Stimulated activated CD8-positive, alpha-beta memory T cell treated with anti-CD3 and anti-CD28 coated beads, Interleukin-4, amount 100 ng/mL, for 1 hour (primary cell): Measurements from ENCODE around the gene OXA1L.
"Not testable (repeated sequence)": the region's sequence is repeated elsewhere in the genome, so short reads cannot be mapped to it uniquely, and the experiment has no call there.

Experiments used
- DNase-seq, 2 donors: peaks; one replicate each; pipeline ENCODE4 v3.0.0-alpha.2; 2020; ENCODE audit warnings: low read depth in 2 of 2, low spot score in 1 of 2

OXA1L gene

DNA sequence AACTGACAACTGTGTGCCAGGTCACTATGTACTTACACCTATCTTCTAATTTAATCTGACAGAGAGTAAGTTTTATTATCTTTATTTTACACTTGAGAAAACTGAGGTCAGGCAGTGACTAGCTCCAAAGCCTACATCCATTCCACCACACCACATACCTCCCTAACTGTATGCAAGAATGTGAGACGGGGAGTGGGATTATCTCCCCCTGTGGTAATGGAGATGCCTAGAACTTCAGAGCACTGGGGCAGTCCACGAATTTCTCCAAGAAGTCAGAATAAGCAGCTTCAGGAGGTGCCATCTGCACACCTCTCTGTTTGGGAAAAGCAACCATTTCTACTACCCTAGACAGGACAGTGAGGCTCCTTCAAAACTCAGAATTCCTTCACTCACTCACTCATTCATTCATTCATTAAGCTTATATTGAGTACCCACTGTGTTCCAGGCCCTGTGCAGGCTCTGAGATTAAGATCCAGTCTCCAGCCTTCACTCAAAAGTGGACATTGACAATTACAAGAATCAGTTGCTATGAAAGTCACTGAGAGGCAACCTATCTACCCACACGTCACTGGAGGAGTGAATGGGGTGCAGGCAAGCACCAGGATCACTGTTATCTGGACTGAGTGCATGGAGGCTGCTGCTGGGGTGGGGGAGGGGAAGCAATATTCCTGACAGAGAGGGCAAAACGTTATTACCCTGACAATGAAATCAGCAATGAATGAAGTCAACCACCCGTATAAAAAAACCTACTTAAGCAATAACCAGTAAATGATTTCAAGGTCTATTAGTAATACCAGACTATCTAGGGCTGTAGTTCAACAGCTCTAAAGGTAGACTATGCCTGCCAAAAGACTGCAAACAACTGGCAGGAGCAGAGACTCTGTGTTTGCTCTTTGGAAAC lies 30.8 kb downstream of the OXA1L start:
- DNase-seq, result no peak

DNA sequence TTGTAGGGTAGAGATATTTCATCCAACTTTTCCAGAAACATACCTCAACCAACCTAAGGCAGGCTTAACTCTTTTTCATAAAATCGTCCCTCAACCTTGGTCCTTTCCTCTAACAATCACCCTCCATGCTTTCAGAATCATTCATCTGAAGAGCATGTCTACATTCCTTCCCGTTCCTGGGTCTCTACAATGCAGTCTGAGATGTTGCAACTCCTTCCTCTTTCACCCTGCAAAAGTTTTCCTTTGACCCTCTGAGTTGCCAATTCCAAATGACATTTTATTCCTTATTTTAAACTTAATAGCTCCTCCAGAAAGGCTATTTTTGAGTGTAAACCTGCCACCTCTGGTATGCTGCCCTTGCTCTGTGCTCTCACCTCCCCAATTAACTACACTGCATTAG lies 32.0 kb downstream of the OXA1L start:
- DNase-seq, result no peak

DNA sequence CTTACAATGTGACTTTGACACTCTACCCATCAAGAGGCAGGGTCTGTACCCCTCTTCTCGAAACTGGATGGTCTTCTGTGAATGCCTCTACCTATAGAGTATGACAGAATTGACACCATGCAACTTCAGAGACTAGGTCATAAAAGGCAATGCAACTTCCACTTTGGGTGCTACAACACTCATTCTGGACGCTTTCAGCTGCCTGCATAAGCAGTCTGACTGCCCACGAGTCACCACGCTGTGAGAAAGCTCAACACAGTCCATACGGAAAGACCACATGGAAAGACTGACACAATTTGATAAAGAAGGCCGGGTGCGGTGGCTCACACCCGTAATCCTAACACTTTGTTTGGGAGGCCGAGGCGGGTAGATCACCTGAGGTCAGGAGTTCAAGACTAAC lies 33.9 kb downstream of the OXA1L start:
- DNase-seq, result no peak

DNA sequence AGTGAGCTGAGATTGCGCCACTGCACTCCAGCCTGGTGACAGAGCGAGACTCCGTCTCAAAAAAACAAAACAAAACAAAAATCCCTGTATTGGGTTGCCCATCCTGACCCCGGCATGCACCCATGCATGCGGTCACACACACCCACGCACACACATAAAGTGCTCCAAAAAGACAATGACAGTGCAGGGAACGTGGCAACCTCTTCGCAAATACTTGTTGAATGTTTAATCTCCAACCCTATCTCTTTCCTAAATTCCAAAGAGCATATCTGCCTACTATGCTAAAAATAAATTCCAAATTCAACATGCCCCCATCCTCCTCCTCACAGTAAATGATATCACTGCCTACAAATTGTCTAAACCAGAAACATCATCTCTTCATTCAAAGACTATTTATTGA lies 35.2 kb downstream of the OXA1L start:
- DNase-seq, result no peak

DNA sequence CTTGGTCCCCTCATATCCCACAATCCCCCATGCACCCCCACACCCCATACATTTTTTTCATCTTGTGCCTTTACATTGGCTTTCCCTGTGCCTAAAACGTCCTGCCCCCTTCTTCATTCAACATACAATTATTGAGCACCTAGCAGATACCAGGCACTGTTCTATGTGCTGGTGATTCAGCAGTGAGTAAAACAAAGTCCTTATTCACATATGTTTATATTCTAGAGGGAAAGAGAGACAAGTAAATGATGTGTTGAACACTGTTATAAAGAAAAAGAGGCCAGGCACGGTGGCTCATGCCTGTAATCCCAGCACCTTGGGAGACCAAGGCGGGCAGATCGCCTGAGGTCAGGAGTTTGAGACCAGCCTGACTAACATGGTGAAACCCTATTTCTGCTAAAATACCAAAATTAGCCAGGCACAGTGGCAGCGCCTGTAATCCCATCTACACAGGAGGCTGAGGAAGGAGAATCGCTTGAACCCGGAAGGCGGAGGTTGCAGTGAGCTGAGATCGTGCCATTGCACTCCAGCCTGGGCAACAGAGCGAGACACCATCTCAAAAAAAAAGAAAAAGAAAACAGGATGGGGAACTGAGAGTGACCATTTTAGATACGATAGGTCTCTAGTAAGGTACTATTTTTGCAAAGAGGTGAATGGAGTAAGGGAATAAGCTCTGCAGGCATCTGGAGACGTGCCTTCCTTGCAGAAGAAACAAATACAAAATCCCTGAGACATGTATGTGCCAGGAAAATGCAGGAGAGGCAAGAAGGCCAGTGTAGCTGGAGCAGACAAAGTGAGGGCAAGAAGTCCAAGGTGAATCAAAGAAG lies 36.6 kb downstream of the OXA1L start:
- DNase-seq, result no peak

DNA sequence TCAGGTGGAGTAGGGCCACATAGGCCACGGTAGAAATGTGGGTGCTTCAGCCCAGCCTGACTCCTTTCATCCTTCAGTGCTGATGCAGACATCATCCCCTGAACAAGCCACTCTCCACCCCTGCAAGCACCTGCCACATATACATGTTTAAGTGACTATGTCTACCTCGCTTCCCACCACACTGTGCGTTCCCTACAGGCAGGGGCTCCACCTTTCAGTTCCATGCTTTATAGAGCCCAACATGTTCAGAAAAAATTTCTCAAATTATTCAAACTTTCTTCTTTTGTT lies 37.1 kb downstream of the OXA1L start:
- DNase-seq, result no peak

DNA sequence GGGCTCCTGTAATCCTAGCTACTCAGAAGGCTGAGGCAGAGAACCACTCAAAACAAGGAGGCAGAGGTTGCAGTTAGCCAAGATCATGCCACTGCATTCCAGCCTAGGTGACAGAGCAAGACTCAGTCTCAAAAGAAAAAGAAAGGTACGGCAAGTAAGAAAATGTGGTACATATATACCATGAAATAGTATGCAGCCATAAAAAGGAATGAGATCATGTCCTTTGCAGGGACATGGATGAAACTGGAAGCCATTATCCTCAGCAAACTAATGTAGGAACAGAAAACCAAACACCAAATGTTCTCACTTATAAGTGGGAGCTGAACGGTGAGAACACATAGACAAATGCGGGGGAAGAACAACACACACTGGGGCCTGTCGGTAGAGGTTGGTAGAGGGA lies 38.7 kb downstream of the OXA1L start:
- not testable (repeated sequence) for DNase-seq

DNA sequence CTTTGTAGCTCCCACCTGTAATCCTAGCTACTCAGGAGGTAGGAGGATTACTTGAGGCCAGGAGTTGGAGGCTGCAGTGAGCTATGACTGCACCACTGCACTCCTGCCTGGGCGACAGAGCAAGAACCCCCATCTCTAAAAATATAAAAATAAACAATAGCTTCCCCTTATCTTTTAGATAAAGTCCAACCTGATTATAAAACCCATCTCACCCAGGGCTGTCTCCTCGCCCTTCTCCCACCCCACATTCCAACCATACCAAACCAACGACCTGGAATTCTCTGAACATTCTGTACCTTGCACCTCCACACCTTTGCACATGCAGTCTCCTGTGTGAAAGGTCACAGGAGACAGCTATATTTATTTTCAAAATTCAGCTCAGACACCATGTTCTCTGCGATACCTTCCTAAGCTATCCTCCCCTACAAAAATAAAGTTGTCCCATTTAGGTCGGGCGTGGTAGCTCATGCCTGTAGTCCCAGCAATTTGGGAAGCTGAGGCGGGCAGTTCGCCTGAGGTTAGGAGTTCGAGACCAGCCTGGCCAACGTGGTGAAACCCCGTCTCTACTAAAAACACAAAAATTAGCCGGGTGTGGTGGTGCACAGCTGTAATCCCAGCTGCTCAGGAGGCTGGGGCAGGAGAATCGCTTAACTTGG lies 41.1 kb downstream of the OXA1L start:
- DNase-seq, result no peak

DNA sequence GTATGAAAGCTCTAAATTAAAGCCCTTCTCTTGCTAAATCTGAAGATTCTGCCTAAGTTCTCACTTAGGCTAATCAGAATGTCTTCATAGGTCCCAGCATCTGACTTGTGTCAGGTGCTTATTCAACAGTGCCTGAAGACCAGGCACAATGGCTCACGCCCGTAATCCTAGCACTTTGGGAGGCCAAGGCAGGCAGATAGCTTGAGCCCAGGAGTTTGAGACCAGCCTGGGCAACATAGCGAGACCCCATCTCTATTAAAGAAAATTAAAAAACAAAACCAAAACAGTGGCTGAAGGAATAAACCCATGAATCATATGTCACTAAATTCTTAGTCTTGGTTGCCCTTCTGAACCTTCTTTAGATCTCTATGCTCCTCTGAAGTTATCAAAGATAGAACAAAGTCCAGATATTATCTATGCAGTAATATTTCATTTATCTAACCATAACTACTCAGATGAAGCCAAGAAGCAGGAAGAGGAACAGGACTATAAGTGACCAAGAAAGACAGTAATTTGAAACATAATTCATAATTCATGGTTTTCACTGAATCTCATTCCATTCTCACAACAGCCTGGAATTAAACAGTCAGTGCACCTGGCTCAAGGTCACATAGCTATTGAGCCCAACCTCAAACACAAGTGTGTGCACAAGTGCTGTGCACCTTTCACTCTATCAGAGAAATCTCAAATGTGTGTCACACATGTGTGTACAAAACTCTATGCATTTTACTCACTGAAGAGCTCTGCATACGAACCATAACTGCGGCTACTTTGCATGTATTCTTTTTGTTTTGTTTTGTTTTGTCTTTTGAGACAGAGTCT lies 42.1 kb downstream of the OXA1L start:
- no peak for DNase-seq

DNA sequence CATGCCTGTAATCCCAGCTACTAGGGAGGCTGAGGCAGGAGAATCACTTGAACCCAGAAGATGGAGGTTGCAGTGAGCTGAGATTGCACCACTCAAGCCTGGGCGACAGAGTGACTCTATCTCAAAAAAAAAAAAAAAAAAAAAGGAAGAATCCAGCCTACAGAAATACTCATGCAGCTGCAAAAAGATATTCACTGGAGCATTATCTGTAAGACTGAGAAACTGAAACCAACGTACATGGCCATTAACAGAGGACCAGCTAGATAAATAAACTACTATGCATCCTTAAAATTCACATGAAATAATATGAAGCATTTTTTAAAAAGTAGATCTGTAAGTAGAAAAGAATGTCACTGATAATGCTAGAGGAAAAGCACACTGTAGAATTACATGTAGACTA lies 45.2 kb downstream of the OXA1L start:
- no peak for DNase-seq

DNA sequence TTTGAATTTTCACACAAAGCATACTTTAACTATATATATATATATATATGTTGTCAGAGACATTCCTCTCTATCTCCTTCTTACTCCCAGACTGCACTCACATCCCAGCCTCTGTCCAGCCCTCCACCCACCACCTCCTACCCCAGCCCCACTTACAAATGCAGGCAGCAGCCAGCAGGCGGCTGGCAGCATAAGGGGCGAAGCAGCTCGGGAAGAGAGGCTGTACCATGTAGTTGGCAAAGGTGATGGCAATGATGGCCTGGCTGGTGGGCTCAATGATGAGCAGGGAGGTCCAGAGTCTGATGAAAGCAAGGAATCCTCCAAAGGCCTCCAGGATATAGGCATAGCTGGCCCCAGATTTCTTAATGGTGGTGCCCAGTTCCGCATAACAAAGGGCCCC lies 46.3 kb downstream of the OXA1L start:
- DNase-seq, result no peak

DNA sequence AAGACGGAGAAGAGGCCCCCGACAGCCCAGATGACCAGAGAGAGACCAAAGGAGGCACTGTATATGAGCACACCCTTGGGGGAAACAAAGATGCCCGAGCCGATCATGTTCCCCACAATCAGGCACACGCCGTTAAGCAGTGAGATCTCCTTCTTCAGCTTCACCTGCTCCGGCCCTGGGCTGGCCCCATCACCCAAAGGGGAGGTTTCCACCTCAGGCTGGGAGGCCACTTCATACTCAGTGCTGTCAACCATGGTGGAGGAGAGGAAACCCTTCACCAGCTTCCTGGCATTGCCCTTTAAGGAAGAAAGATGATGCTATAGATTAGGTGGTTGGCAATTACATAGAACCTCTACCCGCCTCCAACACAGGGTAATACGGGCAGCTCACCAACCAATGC lies 46.7 kb downstream of the OXA1L start:
- DNase-seq, result no peak

DNA sequence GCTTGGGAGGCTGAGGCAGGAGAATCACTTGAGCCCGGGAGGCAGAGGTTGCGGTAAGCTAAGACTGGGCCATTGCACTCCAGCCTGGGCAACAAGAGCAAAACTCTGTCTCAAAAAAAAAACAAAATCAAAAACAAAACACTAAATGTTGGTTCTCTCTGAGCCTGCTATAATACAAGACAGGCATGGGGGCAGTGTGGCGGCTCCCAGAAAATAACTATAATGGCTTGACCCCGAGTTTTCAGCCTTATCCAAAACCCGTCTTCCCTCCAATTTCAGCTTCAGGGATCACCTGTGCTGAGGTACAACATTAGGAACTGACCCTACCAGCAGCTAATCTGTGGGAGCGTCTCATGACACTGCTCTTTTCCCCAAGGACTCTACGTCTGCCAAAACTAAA lies 47.9 kb downstream of the OXA1L start:
- DNase-seq, result no peak

DNA sequence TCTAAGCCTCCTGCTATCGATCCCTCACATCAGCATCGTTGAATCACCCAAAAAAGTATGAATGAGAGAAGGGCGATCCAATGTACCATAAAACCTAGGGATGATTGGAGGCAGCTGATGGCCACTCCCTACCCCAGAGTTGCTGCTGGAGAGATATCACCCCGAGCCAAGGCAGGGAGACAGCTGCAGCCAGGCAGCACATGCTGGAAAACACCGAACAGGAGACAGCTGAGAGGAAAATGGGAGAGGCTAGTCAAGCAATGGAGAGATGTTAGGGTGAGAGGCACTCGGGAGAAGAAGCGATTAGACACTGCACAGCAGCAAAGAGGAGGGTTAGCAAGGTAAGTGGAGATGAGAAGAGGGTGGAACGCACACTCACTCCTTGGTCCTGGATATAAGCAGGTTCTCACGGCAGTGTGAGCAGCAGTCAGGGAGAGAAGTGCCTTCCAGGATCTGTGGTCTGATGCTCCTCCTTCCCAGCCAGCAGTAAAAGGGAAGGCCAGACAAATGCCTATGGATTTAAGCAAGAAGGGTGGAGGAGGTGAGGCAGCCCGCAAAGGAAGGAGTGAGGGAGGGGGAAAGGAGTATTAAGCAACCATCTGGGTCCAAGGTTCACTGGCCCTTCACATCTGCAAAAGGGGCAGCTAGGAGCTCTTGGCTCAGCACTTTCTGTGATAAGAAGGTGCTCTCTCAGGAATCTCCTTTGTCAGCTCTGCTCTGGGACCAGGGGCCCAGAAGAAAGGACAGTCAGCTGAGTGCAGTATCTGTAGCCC lies 48.6 kb downstream of the OXA1L start, which contains the start of gene SLC7A7:
Gene SLC7A7 (minus strand): TSS at position 495 of the 773 bp plus-strand sequence. CDS start 2,037 bp downstream, outside the sequence.
- no peak for DNase-seq

DNA sequence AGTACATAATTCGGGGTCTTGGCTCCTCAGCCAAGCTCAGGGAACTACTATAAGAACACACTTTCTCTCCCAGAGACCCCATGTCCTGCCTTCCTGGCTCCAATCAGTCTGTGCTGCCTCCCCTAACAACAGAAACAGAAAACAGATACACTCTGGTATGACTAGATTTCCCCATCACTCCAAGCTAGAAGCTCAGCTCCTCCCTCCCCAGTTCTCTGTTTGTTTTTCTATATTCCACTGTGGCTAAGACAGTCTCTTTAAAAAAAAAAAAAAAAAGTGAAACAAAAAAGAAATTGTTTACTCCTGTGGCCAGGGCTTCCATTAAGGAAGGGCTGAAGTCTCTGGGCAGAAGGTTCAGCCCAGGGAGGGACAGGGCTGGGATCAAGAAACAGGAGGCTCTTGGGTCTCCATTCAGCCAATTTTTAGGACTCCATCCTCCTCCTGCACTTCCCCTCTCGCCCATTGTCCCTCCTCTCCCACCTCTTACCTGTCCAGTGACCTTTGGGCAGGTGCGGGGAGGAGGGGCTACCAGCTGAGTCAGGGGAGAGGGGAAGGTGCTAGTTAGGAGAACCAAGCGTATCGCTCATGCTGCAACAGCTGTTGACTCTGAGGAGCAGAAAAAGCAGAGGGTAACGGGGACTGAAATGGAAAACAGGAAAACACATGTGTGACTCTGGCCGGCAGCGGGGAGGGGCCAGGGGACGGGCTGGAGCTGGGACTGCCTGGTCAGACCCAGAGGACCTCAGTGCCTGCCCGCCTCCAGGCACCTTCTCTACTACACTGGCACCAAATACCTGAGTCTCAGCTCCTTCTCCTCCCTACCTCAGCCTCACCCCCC lies 52.9 kb downstream of the OXA1L start:
- DNase-seq, result no peak

DNA sequence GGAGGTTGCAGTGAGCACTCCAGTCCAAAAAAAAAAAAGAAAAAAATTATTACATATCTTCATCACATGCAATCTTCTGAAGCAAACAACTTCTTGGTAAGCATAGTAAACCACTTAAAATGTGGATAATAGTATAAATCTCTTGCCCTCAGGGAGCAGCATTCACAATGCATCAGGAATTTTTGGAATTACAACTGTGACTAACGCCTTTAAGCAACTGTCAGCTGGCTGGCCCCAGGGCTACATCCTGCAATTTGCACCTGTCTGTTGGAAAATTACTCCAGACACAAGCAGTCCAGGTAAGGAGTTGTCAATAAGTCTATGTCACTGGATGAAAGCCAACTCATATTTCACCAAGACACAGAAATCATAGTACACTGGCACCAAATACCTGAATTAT lies 54.2 kb downstream of the OXA1L start:
- DNase-seq, result no peak

DNA sequence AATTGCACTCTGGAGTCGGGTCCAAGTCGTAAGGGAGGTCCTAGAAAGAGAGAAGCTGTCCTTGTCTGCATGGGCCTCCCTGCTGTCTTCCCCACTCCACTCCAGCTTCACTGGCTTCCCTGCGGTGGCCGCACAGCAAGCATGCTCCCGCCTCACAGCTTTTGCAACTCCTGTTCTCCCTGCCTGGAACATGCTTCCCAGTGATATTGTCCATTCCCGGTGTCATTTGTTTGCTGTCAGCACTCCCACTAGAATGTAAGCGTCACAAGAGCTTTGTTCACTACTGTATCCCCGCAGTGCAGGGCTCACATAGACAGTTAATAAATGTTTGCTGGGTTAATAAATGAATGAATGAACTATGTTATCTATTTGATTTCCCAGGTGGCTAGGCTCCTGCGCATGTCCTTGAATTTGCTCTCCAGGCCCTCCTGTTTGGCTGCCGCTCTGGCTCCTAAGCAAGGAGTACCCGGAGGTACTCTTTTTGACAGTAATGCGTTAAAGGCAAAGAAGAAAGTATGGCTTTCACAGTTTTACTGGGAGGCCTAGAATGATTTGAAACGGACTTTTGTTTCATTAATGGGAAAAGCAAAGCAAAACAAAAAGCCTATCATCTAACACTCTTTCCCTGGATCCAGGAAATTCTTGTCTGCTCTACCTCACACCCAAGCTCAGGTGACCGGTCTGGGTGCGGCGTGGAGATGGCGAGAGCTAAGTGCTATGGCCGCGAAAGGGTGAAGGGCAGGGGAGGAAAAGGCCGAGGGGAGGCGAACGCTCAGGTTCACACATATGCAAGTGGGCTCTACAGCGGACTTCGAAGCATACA lies 54.9 kb downstream of the OXA1L start:
- DNase-seq, result no peak

DNA sequence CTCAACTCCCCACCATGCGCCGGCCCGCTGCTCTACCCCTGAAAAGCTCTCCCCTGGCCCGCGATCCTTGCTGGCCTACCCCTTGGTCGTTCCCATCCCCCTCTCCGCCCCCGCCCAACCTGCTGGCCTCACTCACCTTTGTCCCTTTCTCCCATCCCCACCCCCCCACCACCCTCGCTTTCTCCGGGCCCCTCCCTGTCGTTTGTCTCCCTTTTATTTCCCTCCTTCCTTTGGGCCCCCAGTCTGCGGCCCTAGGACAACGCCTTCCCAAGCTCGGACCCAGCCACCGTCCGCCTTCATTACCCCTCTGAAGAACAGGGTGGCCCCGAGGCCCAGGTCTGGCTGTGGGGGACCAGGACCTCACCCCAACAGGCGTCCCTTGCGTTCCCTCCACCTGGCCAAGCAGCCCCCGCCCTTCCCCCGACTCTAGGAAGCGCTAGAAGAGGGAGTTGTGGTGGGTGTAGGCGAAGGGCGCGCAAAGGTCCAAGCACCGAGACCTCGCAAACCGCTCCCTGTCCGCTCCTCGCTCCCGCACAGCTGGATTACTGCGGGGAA lies 55.6 kb downstream of the OXA1L start:
- no peak for DNase-seq
